ENCODE measurements around the gene FBXL7.

The FBXL7 gene

GRCh38 chr5:15904899-15905830 lies 405.2 kb downstream of the FBXL7 start:
- TF ChIP-seq EZH2 (IDR thresholded peaks at IDR 0.05; ENCODE audit: borderline replicate concordance, low read depth, low read length, severe bottlenecking) (no peak), CTCF (IDR thresholded peaks at IDR 0.05; ENCODE audit: borderline replicate concordance, extremely low read depth, low read length, poor library complexity, severe bottlenecking) (no peak)
- Histone ChIP-seq H3K9me3 (ENCODE audit: insufficient read depth, low read length, severe bottlenecking) (no peaks in the 10 kb centered on the region), H3K36me3 (ENCODE audit: insufficient read depth, low read length) (no peaks in the 10 kb centered on the region), H3K79me2 (ENCODE audit: insufficient read depth, low read length) (no peaks in the 10 kb centered on the region), H3K4me2 (ENCODE audit: insufficient read depth, low read length) (no peak overlapping the region), H3K4me1 (ENCODE audit: insufficient read depth, low read length) (no peaks in the 10 kb centered on the region), H3K27me3 (ENCODE audit: insufficient read depth, low read length, poor library complexity) (no peaks in the 10 kb centered on the region), H4K20me1 (ENCODE audit: insufficient read depth, low read length) (no peaks in the 10 kb centered on the region), H3K4me3 (ENCODE audit: low read depth in 1 of 2, low read length in 2 of 2) (no peak overlapping the region), H2AFZ (ENCODE audit: low read depth, low read length) (no peak overlapping the region), H3K27ac (ENCODE audit: low read length) (no peak overlapping the region), H3K9ac (ENCODE audit: low read depth, low read length) (no peak overlapping the region)
- DNase-seq: no peak
- ATAC-seq (ENCODE audit: insufficient read depth, low read depth): no peak

GRCh38 chr5:15914638-15915037 lies 414.7 kb downstream of the FBXL7 start:
- no peak overlapping the region for H3K4me3 ChIP-seq (ENCODE audit: low read depth in 1 of 2, low read length in 2 of 2)
- H3K79me2 ChIP-seq (ENCODE audit: insufficient read depth, low read length): no peaks in the 10 kb centered on the region
- TF ChIP-seq CTCF (IDR thresholded peaks at IDR 0.05; ENCODE audit: borderline replicate concordance, extremely low read depth, low read length, poor library complexity, severe bottlenecking) (no peak), EZH2 (IDR thresholded peaks at IDR 0.05; ENCODE audit: borderline replicate concordance, low read depth, low read length, severe bottlenecking) (no peak)
- H3K36me3 ChIP-seq (ENCODE audit: insufficient read depth, low read length): no peaks in the 10 kb centered on the region
- H3K4me2 ChIP-seq (ENCODE audit: insufficient read depth, low read length): no peak overlapping the region
- H3K4me1 ChIP-seq (ENCODE audit: insufficient read depth, low read length): no peaks in the 10 kb centered on the region
- no peak overlapping the region for H3K9ac ChIP-seq (ENCODE audit: low read depth, low read length)
- no peaks in the 10 kb centered on the region for H4K20me1 ChIP-seq (ENCODE audit: insufficient read depth, low read length)
- DNase-seq (no peak), ATAC-seq (ENCODE audit: insufficient read depth, low read depth) (peak; percentile 27; the same call in 1 of the 3 replicates)
- no peak overlapping the region for H3K27ac ChIP-seq (ENCODE audit: low read length)
- no peaks in the 10 kb centered on the region for H3K27me3 ChIP-seq (ENCODE audit: insufficient read depth, low read length, poor library complexity)
- H2AFZ ChIP-seq (ENCODE audit: low read depth, low read length): no peak overlapping the region
- no peaks in the 10 kb centered on the region for H3K9me3 ChIP-seq (ENCODE audit: insufficient read depth, low read length, severe bottlenecking)

GRCh38 chr5:15926586-15926985 lies 426.6 kb downstream of the FBXL7 start:
- Histone ChIP-seq H3K79me2 (ENCODE audit: insufficient read depth, low read length) (no peaks in the 10 kb centered on the region), H3K4me3 (ENCODE audit: low read depth in 1 of 2, low read length in 2 of 2) (no peak overlapping the region), H3K36me3 (ENCODE audit: insufficient read depth, low read length) (peaks cover 7% of the 10 kb centered on the region), H4K20me1 (ENCODE audit: insufficient read depth, low read length) (no peaks in the 10 kb centered on the region), H3K4me1 (ENCODE audit: insufficient read depth, low read length) (no peaks in the 10 kb centered on the region), H3K4me2 (ENCODE audit: insufficient read depth, low read length) (no peak overlapping the region), H3K27me3 (ENCODE audit: insufficient read depth, low read length, poor library complexity) (no peaks in the 10 kb centered on the region), H3K27ac (ENCODE audit: low read length) (no peak overlapping the region), H2AFZ (ENCODE audit: low read depth, low read length) (no peak overlapping the region), H3K9ac (ENCODE audit: low read depth, low read length) (no peak overlapping the region), H3K9me3 (ENCODE audit: insufficient read depth, low read length, severe bottlenecking) (no peaks in the 10 kb centered on the region)
- ATAC-seq (ENCODE audit: insufficient read depth, low read depth): no peak
- TF ChIP-seq CTCF (IDR thresholded peaks at IDR 0.05; ENCODE audit: borderline replicate concordance, extremely low read depth, low read length, poor library complexity, severe bottlenecking) (no peak), EZH2 (IDR thresholded peaks at IDR 0.05; ENCODE audit: borderline replicate concordance, low read depth, low read length, severe bottlenecking) (no peak)
- no peak for DNase-seq

All from DND-41 (cell line).